GM15510 (cell line): ENCODE measurements around the gene ZNF888.

Source experiments
- POLR2A ChIP-seq: IDR thresholded peaks from 3 replicates; pipeline ENCODE4 v1.6.1; 2011; ENCODE audit warnings: borderline replicate concordance; ENCODE audit not compliant: insufficient read length; ENCODE audit errors: extremely low read depth

The ZNF888 gene

GRCh38 chr19:52943884-52944643 is 20.8 kb upstream of the ZNF888 start:
- no peak for TF ChIP-seq POLR2A

- no peak for TF ChIP-seq POLR2A
Measured at GRCh38 chr19:52943134-52943883, 20.1 kb upstream of the ZNF888 start.

- peak; percentile 76 for TF ChIP-seq POLR2A
Measured at GRCh38 chr19:52942386-52943133, 19.3 kb upstream of the ZNF888 start.

GRCh38 chr19:52941941-52942385 is 18.7 kb upstream of the ZNF888 start:
- TF ChIP-seq POLR2A: no peak

GRCh38 chr19:52938761-52939160 is 15.5 kb upstream of the ZNF888 start:
- TF ChIP-seq POLR2A: no peak

GRCh38 chr19:52936954-52937325 is 13.7 kb upstream of the ZNF888 start:
- no peak for TF ChIP-seq POLR2A

- TF ChIP-seq POLR2A: no peak
Measured at GRCh38 chr19:52936151-52936953, 13.1 kb upstream of the ZNF888 start.

- TF ChIP-seq POLR2A: no peak
Measured at GRCh38 chr19:52935434-52935833, 12.2 kb upstream of the ZNF888 start.

GRCh38 chr19:52923778-52924593 is 758 bp upstream of the ZNF888 start:
- no peak for TF ChIP-seq POLR2A

GRCh38 chr19:52917531-52917930 is 5.7 kb downstream of the ZNF888 start:
- no peak for TF ChIP-seq POLR2A

- TF ChIP-seq POLR2A: no peak
Measured at GRCh38 chr19:52910648-52911047, 12.6 kb downstream of the ZNF888 start.

- no peak for TF ChIP-seq POLR2A
Measured at GRCh38 chr19:52901842-52902241, 21.4 kb downstream of the ZNF888 start.

GRCh38 chr19:52898101-52898500 is 25.1 kb downstream of the ZNF888 start:
- TF ChIP-seq POLR2A: no peak
